SW480 (cell line): ENCODE data around the gene NRXN3.
A peak's percentile ranks its signal among the peaks of the same experiment; 100 is the strongest.

Experiments used
- DNase-seq: peaks from one replicate; pipeline ENCODE4 v3.0.0-alpha.2; 2016; ENCODE audit warnings: low spot score

The NRXN3 gene

GRCh38 chr14:79693935-79694334, 1523.8 kb downstream of the NRXN3 start:
- no peak for DNase-seq

GRCh38 chr14:79695307-79695706, 1525.1 kb downstream of the NRXN3 start:
- DNase-seq: no peak

- no peak for DNase-seq
Observed at GRCh38 chr14:79698298-79698711, 1528.1 kb downstream of the NRXN3 start.

DNA sequence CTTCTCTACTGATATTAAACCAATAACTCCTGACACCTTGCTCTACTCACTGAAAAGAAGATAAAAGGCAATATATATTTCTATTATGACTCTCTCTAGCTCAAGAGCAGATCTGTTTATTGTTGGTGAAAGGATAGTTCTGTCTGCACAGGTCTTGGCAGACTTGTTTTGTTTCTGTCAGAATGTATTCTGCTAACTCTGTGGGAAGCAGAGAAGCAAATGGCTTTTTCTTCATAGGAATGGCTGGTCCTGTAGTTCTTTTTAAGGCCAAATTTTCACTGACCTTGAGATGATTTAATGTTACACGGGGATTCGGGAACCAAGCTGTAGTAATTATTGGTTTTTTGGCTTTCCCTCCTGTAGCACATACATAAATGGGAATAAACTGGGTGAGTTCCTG, 1529.0 kb downstream of the NRXN3 start:
- no peak for DNase-seq

DNA sequence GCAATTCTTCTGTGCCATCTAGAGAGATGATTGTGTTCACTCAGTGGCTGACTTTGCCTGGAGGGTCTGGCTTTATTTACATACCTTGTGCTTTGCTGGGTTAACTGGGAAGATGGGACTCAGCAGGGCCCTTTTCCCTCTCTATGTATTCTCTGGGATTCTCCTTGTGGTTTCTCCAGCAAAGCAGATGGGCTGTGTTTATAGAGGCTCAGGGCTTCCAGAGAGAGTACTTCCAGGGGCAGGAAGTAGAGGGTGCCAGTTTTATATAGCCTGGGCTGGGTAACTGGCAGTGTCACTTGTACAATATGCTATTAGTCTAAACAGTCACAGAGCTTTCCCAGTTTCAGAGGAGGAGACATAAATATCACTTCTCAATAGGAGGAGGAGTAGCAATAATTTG, 1531.2 kb downstream of the NRXN3 start:
- no peak for DNase-seq

GRCh38 chr14:79702197-79702596, 1532.0 kb downstream of the NRXN3 start:
- no peak for DNase-seq

DNA sequence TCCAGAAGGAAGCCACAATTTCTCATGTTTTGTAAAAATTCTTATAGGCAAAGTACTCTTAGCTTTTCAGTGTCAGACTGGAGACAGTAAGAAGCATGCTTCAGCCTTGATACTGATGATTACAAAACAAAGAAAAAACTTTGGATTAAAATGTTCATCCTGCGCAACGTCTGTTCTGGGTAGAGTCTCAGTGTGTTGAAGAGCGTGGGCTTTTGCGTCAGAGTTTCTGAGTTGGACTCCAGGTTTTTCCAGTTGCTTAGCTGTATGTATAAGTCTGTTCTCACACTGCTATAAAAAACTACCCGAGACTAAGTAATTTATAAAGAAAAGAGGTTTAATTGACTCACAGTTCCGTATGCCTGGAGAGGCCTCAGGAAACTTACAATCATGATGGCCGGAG, 1533.0 kb downstream of the NRXN3 start:
- no peak for DNase-seq

- DNase-seq: no peak
Observed at GRCh38 chr14:79704041-79704807, 1534.1 kb downstream of the NRXN3 start.

- DNase-seq: no peak
Observed at GRCh38 chr14:79705126-79705894, 1535.1 kb downstream of the NRXN3 start.

DNA sequence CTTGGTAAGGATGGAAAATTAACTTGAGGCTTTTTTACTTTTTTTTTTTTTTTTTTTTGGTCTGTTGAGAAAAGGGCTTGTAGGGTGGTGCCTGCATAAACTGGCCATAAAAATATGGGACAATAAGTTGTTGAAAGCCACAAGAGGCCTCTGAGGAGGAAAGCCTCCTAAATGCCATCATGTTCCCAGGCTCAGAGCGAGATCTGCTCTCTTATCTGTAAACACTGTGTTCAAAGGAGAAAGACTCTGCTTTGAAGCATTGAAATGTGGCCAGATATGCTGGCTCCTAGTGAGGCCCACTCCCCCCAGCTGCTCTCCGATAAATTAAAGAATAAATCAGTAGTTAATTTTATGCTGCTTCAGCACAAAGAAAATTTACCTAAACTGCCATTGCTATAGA, 1536.2 kb downstream of the NRXN3 start:
- DNase-seq: no peak

DNA sequence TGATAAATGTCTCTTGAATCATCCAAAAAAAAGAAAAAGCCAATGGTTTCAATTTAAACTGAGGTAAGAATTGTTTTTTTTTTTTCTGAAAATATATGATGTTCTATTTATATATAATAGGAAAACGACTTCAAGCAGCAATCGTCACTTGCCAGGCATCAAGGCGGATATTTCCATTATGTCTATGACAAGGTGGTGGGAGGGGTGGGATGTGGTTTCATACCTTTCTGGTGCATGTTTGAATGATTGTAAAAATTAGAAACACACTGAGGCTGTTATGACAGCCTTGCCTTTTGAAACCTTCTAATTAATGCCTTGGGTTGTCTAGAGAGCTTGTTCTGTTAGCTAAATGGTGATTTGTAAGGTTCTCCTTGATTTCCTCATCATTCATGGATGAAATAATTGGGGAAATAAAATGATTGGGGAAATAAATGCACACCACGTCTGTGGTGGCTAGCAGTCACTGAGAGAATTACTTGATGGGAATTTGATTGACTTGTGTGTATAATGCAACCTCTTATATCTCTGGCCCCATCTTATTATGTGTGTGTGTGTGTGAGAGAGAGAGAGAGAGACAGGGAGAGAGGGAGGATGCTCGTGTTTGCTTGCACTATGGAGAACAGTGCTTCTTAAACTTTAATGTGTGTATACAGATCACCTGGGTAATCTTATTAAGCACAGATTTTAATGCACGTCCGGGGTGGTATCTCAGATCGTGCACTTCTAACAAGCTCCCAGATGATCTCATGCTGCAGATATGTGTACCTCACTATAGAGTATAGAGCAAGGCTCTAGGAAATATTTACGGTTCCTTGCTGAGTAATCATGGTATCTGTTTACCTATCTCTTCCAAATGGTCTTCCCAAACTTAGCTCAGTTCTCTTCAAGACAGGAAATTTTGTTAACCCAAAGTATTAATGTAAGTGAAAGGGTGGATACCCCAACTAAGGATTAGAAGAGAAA, 1538.5 kb downstream of the NRXN3 start:
- DNase-seq: peak; percentile 44

GRCh38 chr14:79709573-79709972, 1539.4 kb downstream of the NRXN3 start:
- no peak for DNase-seq

DNA sequence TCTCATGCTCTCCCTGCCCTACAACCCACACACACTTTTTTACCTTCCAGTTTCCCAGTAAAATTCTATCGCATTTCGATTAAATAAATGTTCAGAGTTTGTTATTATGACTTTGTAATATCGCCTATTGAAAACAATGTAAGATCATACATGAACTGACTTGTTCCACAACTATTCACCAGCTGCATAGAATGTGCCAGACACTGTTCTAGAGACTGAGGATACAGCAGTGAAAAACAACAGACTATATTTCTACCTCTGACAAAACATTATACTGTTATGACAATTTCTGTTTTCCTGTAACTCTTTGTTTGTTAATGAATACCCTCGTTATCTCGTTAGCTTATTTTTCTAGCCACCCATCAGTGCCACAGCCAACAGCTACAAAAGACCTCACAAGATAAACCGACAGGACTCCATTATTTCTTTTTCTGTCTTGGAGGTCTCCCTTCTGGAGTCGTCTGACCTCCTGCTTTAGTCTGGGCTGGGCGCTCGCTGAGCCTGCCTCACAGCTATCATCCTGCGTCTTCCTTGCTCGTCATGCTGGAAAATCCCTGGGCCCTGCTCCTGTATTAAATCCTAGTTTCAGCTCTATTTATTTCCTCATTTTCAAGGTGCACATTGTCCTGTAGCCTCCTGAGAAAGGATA, 1542.3 kb downstream of the NRXN3 start:
- no peak for DNase-seq

- DNase-seq: no peak
Observed at GRCh38 chr14:79721399-79722084, 1551.4 kb downstream of the NRXN3 start.

GRCh38 chr14:79724934-79725717, 1555.0 kb downstream of the NRXN3 start:
- DNase-seq: no peak

DNA sequence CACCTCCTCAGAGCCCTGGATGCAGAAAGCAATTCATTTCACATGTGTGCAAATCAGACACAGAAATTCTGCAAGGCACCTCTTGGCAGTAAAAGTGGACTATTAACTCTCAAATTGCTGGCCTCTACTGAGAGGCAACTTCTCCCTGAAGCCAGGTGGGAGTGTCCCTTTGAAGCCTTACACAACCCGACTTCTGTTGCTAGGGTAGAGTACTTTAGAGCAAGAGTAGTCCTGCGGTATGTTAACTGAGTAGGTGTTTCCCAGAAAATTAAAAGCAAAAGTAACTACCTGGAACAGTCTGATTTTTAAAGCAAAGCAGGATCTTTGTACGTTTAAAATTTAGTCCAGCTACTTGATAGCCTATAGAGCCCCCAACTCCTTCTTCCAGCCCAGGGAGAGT, 1557.7 kb downstream of the NRXN3 start:
- DNase-seq: no peak

DNA sequence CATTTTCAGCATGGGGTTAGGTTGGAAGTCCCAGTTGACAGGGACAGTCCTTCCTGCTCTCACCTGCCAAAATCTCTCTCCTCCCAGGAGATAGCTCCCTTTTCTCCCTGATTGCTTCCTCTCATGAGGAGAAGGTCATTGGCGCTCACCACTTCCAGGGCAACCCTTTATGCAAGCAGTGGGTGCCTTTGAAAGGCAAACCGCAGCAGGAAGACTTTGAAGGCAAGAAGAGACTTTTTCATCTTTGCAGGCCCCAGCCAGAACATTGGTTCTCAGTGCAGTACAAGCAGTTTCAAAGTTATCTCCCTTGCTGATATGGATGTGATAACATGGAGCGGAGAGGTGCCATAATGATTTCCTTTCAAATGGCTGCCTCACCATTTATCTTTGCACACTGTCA, 1558.2 kb downstream of the NRXN3 start:
- DNase-seq: no peak

DNA sequence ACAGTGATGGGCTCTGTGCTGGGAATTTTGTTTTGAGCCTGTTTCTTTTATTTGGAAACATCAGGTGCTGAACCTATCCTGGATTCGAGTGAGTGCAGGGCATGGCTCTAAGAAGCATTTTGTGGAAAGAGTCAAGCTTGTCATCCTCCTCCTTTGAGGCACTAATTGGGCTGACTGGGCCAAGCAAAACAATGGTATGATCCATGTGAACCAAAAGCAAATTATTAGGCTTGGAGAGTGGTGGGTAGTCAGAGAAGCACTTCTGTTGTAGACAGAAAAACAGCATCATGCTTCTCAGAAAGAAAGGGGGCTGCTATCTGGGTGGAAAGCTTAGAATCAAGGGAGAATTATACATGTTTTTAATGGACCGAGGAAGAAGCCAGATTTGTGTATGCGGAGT, 1559.6 kb downstream of the NRXN3 start:
- no peak for DNase-seq

DNA sequence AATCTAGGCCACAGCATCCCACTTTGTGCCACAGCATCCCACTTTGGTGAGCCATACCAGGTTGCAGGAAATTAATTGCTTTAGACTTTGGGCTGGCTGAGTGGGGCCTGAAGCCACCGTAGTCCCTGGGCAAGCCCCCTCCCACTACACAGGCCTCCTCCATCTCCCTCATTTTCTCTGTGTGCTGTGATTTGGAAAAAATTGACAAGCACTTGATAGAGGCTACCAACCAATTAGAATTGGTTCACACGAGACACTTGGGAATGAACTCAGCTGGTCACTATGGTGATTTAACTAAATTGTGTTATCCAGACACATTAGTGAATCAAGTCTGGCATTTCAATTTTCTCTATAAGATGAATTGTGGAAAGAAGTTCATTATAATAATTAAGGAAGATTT, 1560.0 kb downstream of the NRXN3 start:
- DNase-seq: no peak

DNA sequence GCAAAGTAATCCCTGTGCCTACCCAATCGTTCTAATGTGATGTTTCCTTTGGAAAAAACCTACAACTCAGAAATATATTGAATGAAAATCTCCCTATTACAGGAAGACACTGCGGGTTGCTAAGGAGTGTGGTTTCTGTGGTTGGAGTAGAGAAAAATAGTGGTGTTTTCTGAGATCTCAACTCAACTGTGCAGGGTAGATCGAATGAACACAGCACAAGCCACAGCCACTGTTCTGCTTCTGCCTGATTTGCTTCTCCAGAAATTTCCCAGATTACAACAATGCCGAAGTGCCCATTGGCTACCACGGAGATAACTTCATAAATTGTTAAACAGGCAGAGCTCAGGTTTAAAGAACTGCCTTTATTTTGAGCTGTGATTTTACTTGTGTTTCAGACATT, 1560.8 kb downstream of the NRXN3 start:
- no peak for DNase-seq
